ENCODE results near the gene ZNF736. TPM values are rescaled to one million over a fixed set of nuclear protein-coding genes. Genes with fewer than 3 reads are reported as not detected.
"Not testable (repeated sequence)": the region's sequence is repeated elsewhere in the genome, so short reads cannot be mapped to it uniquely, and the experiment has no call there.

Gene ZNF736
- total RNA-seq, 1 donor from 2014 or later: 20.4 TPM

DNA sequence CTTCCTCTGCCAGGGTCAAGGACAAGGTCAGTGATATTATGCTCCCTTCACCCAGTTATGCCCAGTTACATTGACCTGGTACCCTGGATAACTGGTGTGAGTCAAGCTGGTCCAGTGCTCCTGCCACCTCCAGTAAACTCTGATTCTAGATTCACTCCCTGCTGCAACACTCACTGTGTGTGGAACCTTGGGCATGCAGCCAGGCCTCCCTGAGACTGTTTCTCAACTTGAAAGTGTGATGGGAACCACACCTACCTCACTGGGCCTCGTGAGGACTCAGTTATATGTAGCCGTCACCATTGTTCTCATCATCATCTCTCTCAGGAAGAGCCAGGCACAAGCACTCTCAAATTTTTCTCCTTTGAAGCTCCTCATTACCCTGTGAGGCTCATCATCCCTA lies 935 bp upstream of the ZNF736 start:
- H3K4me3 ChIP-seq (ENCODE audit: low read length in 3 of 3): no peak overlapping the region
- H3K4me1 ChIP-seq (ENCODE audit: control insufficient read depth in 3 of 3, insufficient read depth in 3 of 3, low read length in 3 of 3): peaks cover 21 to 25% (median 22%) of the 10 kb centered on the region in 3 donors
- no peaks in the 10 kb centered on the region for H3K9me3 ChIP-seq (ENCODE audit: control insufficient read depth in 3 of 3, low read length in 3 of 3)
- no peaks in the 10 kb centered on the region for H3K27me3 ChIP-seq (ENCODE audit: control insufficient read depth in 3 of 3, insufficient read depth in 3 of 3, low read length in 3 of 3)
- H3K27ac ChIP-seq (ENCODE audit: low read depth, low read length): no peak overlapping the region
- H3K9ac ChIP-seq (ENCODE audit: low read depth in 1 of 3, low read length in 3 of 3): no peak overlapping the region
- no peaks in the 10 kb centered on the region for H3K36me3 ChIP-seq (ENCODE audit: control insufficient read depth in 3 of 3, insufficient read depth in 3 of 3, low read length in 3 of 3)

DNA sequence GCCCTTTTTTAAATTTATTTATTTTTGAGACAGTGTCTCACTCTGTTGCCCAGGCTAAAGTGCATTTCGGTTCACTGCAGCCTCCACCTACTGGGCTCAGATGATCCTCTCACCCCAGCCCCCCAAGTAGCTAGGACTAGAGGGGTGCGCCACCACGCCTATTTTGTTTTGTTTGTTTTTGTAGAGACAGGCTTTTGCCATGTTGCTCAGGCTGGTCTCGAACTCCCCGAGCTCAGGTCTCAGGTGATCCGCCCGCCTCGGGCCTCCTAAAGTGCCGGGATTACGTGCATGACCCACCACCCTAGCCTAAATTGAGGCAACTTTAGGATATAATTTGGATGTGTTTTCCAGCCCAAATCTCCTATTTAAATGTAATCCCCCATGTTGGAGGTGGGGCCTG lies 805 bp downstream of the ZNF736 start:
- Histone ChIP-seq H3K9me3 (ENCODE audit: control insufficient read depth in 3 of 3, low read length in 3 of 3) (no peaks in the 10 kb centered on the region), H3K27ac (ENCODE audit: low read depth, low read length) (peak overlapping the region; percentile 37), H3K4me1 (ENCODE audit: control insufficient read depth in 3 of 3, insufficient read depth in 3 of 3, low read length in 3 of 3) (peaks cover 18 to 22% (median 22%) of the 10 kb centered on the region in 3 donors), H3K9ac (ENCODE audit: low read depth in 1 of 3, low read length in 3 of 3) (peak overlapping the region; percentile 66 to 89 (median 88)), H3K36me3 (ENCODE audit: control insufficient read depth in 3 of 3, insufficient read depth in 3 of 3, low read length in 3 of 3) (no peaks in the 10 kb centered on the region), H3K27me3 (ENCODE audit: control insufficient read depth in 3 of 3, insufficient read depth in 3 of 3, low read length in 3 of 3) (no peaks in the 10 kb centered on the region), H3K4me3 (ENCODE audit: low read length in 3 of 3) (peak overlapping the region; percentile 92 to 99 (median 99))

DNA sequence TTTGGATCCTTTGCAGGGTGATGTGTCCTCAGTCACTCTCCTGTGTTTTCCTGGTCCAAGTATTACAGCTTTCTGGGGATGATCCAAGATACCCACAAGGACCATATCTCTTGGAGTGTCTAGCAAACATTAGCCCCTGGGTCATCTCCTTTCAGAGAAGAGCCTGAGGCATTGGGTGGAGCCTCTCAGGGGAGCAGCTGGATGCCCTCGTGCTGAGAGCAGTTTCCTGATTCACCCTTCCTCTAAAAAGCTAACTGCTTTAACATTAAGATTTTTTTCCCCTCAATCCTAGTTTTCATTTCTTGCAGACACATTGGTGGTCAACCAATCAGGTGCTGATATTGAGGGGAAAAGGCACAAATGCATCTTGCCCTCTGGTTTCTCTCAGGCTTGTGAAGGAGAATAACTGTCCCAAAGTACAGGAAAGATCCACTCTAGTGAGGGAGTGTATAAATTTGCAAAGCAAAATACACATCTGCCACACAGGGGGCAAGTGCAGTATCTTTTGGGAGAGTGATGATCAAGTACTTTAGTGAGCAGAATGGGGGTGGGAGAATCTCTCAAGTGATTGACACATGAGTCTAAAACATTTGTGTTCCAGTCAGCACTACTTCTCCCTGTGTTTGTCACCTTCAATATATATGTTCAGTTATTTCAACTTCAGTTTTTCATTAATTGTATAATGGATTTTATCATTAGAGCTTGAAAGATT lies 2.4 kb downstream of the ZNF736 start:
- not testable (repeated sequence) for H3K9ac ChIP-seq (ENCODE audit: low read depth in 1 of 3, low read length in 3 of 3); H3K4me3 ChIP-seq (ENCODE audit: low read length in 3 of 3); H3K27me3 ChIP-seq (ENCODE audit: control insufficient read depth in 3 of 3, insufficient read depth in 3 of 3, low read length in 3 of 3); H3K36me3 ChIP-seq (ENCODE audit: control insufficient read depth in 3 of 3, insufficient read depth in 3 of 3, low read length in 3 of 3); H3K9me3 ChIP-seq (ENCODE audit: control insufficient read depth in 3 of 3, low read length in 3 of 3); H3K27ac ChIP-seq (ENCODE audit: low read depth, low read length)
- peaks cover 18 to 22% (median 22%) of the 10 kb centered on the region in 3 donors for H3K4me1 ChIP-seq (ENCODE audit: control insufficient read depth in 3 of 3, insufficient read depth in 3 of 3, low read length in 3 of 3)

DNA sequence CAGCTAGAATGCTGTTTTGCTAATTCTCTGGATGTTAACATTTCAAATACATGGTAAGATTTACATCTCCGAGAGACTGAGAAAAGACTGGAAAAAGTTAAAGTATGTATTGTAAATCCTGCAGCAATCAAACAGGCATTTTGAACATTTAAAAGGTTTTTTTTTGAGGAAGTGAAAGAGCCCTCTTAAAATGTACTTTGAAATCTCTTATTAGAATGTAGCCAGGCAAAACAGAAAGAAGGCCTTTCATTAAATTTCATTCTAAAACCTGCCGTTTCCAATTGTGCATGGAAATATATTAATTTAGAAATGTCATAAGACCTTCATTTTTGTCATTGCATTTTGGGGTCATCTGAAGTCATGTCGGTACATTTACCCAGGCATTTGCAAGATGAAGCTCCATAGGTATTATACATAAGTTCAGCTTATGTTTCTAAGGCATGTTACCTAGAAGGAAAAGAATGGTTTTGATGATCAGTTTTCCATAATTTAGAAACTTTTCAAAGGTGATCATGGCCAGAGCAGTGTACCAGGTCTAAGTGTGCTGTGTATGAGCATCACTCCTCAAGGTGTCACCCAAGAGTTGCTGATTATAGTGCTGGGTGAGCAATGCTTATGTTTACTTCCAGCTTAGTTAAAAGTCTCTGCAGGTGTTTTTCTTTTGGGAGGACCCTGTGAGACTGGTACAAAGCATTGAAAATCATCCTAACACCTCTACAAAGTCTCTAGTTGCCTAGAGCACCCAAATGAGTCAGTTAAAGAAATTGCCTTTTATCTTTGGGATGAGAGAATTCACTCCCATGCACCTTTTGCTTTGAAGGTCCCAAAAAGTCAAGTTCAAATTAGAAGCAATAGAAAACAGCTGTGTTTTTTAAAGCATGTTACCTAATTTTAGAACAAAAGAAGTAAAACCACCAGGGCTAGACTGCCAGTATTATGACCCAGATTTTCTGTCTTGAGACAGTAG lies 7.1 kb downstream of the ZNF736 start:
- H3K27me3 ChIP-seq (ENCODE audit: control insufficient read depth in 3 of 3, insufficient read depth in 3 of 3, low read length in 3 of 3): no peaks in the 10 kb centered on the region
- no peak overlapping the region for H3K27ac ChIP-seq (ENCODE audit: low read depth, low read length)
- H3K36me3 ChIP-seq (ENCODE audit: control insufficient read depth in 3 of 3, insufficient read depth in 3 of 3, low read length in 3 of 3): peaks cover 0 to 3% (median 0%) of the 10 kb centered on the region in 3 donors
- H3K4me3 ChIP-seq (ENCODE audit: low read length in 3 of 3): no peak overlapping the region
- H3K9me3 ChIP-seq (ENCODE audit: control insufficient read depth in 3 of 3, low read length in 3 of 3): no peaks in the 10 kb centered on the region
- no peaks in the 10 kb centered on the region for H3K4me1 ChIP-seq (ENCODE audit: control insufficient read depth in 3 of 3, insufficient read depth in 3 of 3, low read length in 3 of 3)
- H3K9ac ChIP-seq (ENCODE audit: low read depth in 1 of 3, low read length in 3 of 3): no peak overlapping the region

DNA sequence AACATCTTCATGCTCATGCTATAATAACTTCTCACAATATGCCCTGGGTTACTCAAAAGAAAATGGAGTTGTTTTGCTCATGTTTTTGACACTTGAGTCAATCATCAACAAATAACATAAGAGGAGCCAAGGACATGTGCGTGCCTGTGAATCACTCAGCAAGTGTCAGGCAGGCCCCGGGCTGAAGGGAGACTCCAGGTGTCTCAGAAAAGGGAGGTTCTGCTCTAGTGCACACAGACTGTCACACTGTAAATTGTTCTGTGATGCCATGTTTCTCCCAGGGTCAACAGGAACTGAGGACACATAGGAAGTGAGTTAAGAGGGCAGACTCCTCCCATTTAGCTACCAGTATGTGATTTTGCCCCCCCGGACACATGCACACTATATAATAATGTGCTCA lies 10.4 kb downstream of the ZNF736 start:
- not testable (repeated sequence) for H3K36me3 ChIP-seq (ENCODE audit: control insufficient read depth in 3 of 3, insufficient read depth in 3 of 3, low read length in 3 of 3); H3K9ac ChIP-seq (ENCODE audit: low read depth in 1 of 3, low read length in 3 of 3); H3K4me3 ChIP-seq (ENCODE audit: low read length in 3 of 3); H3K9me3 ChIP-seq (ENCODE audit: control insufficient read depth in 3 of 3, low read length in 3 of 3); H3K4me1 ChIP-seq (ENCODE audit: control insufficient read depth in 3 of 3, insufficient read depth in 3 of 3, low read length in 3 of 3); H3K27ac ChIP-seq (ENCODE audit: low read depth, low read length); H3K27me3 ChIP-seq (ENCODE audit: control insufficient read depth in 3 of 3, insufficient read depth in 3 of 3, low read length in 3 of 3)

DNA sequence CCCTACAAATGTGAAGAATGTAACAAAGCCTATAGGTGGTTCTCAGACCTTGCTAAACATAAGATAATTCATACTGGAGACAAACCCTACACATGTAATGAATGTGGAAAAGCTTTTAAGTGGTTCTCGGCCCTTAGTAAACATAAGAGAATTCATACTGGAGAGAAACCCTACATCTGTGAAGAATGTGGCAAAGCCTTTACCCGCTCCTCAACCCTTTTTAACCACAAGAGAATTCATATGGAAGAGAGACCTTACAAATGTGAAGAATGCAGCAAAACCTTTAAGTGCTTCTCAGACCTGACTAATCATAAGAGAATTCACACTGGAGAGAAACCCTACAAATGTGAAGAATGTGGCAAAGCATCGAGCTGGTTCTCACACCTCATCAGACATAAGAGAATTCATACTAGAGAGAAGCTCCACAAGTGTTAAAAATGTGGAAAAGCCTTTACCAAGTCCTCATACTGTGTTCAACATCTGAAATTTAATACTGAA lies 35.0 kb downstream of the ZNF736 start:
- H3K36me3 ChIP-seq (ENCODE audit: control insufficient read depth in 3 of 3, insufficient read depth in 3 of 3, low read length in 3 of 3); H3K27ac ChIP-seq (ENCODE audit: low read depth, low read length); H3K4me3 ChIP-seq (ENCODE audit: low read length in 3 of 3); H3K4me1 ChIP-seq (ENCODE audit: control insufficient read depth in 3 of 3, insufficient read depth in 3 of 3, low read length in 3 of 3); H3K27me3 ChIP-seq (ENCODE audit: control insufficient read depth in 3 of 3, insufficient read depth in 3 of 3, low read length in 3 of 3); H3K9ac ChIP-seq (ENCODE audit: low read depth in 1 of 3, low read length in 3 of 3): not testable (repeated sequence)
- H3K9me3 ChIP-seq (ENCODE audit: control insufficient read depth in 3 of 3, low read length in 3 of 3): peaks cover 28 to 53% (median 28%) of the 10 kb centered on the region in 3 donors

DNA sequence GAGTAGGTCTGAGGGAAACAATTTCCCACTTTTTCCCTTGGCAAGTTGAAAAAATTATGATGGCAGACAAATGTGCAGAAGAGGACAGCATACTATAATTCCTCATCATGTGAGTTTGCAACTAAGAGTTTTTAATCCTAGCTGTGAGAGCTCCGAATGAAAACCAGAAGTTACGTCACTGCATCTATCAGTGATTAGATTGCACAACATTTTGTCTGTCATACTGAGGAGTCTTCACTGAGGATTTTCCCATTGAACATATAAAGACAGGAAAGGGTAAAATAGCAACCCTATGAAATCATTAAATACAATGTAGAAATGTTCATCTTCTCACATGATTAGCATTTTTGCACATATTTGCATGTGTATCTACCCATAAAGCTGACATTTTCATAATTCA lies 45.8 kb downstream of the ZNF736 start:
- peaks cover 0 to 2% (median 0%) of the 10 kb centered on the region in 3 donors for H3K36me3 ChIP-seq (ENCODE audit: control insufficient read depth in 3 of 3, insufficient read depth in 3 of 3, low read length in 3 of 3)
- H3K27me3 ChIP-seq (ENCODE audit: control insufficient read depth in 3 of 3, insufficient read depth in 3 of 3, low read length in 3 of 3): no peaks in the 10 kb centered on the region
- H3K9me3 ChIP-seq (ENCODE audit: control insufficient read depth in 3 of 3, low read length in 3 of 3): peaks cover 5 to 13% (median 12%) of the 10 kb centered on the region in 3 donors
- H3K4me3 ChIP-seq (ENCODE audit: low read length in 3 of 3): no peak overlapping the region
- no peak overlapping the region for H3K9ac ChIP-seq (ENCODE audit: low read depth in 1 of 3, low read length in 3 of 3)
- no peaks in the 10 kb centered on the region for H3K4me1 ChIP-seq (ENCODE audit: control insufficient read depth in 3 of 3, insufficient read depth in 3 of 3, low read length in 3 of 3)
- H3K27ac ChIP-seq (ENCODE audit: low read depth, low read length): no peak overlapping the region

DNA sequence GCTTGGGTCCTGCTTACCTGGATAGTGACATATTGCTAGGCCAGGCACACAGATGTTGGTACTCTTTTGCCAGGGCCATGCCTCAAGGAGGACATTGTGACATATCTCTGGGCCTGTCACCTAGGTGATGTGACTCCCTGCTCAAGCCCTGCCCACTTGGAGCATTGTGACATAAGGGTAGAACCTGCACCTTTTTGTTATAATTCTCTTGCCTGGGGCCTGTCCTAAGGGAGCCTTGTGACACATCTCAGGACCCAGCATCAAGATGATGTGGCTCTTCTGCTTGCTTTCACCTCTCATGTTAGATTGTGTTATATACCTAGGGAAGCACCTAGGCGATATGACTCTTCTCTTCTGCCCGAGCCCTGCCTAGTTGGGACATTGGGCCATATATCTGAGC lies 57.4 kb downstream of the ZNF736 start:
- no peaks in the 10 kb centered on the region for H3K27me3 ChIP-seq (ENCODE audit: control insufficient read depth in 3 of 3, insufficient read depth in 3 of 3, low read length in 3 of 3)
- peaks cover 2 to 9% (median 7%) of the 10 kb centered on the region in 3 donors for H3K9me3 ChIP-seq (ENCODE audit: control insufficient read depth in 3 of 3, low read length in 3 of 3)
- no peak overlapping the region for H3K4me3 ChIP-seq (ENCODE audit: low read length in 3 of 3)
- no peaks in the 10 kb centered on the region for H3K36me3 ChIP-seq (ENCODE audit: control insufficient read depth in 3 of 3, insufficient read depth in 3 of 3, low read length in 3 of 3)
- H3K27ac ChIP-seq (ENCODE audit: low read depth, low read length): no peak overlapping the region
- no peaks in the 10 kb centered on the region for H3K4me1 ChIP-seq (ENCODE audit: control insufficient read depth in 3 of 3, insufficient read depth in 3 of 3, low read length in 3 of 3)
- no peak overlapping the region for H3K9ac ChIP-seq (ENCODE audit: low read depth in 1 of 3, low read length in 3 of 3)

DNA sequence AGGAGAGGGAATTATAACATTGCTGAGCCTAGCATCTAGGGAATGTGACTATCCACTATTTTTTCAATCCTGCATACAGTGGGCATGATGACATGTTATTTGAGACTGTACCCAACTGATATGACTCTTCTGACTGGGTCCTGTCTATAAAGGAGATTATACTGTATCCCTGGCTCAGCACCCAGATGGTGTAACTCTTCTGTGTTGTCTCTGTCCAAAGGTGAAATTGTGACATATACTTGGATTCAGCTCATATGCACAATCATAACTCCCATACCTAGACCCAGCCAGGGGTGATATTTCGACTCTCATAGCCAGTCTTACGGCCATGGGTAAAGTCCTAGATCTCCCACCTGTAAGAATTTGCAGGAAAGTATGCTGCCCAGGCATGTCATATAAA lies 59.3 kb downstream of the ZNF736 start:
- Histone ChIP-seq H3K9me3 (ENCODE audit: control insufficient read depth in 3 of 3, low read length in 3 of 3) (peaks cover 3 to 9% (median 4%) of the 10 kb centered on the region in 3 donors), H3K36me3 (ENCODE audit: control insufficient read depth in 3 of 3, insufficient read depth in 3 of 3, low read length in 3 of 3) (no peaks in the 10 kb centered on the region), H3K27me3 (ENCODE audit: control insufficient read depth in 3 of 3, insufficient read depth in 3 of 3, low read length in 3 of 3) (no peaks in the 10 kb centered on the region), H3K27ac (ENCODE audit: low read depth, low read length) (no peak overlapping the region), H3K4me1 (ENCODE audit: control insufficient read depth in 3 of 3, insufficient read depth in 3 of 3, low read length in 3 of 3) (no peaks in the 10 kb centered on the region), H3K4me3 (ENCODE audit: low read length in 3 of 3) (no peak overlapping the region), H3K9ac (ENCODE audit: low read depth in 1 of 3, low read length in 3 of 3) (no peak overlapping the region)

DNA sequence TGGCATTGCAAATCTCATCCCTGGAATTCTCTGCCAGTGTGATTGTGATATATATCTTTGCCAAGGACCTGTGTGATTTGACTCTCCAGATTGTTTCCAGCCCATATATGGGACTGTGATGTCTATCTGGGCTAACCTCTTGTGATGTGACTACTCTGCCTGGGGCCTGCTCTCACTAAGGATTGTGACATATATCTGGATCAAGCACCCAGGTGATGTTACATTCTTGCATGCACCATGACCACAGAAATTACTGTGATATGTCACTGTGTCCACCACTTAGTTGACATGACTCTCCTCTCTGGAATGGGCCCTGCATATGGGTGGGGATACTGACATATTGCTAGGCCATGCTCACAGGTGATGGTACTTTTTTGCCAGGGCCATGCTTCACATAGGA lies 86.6 kb downstream of the ZNF736 start:
- no peaks in the 10 kb centered on the region for H3K36me3 ChIP-seq (ENCODE audit: control insufficient read depth in 3 of 3, insufficient read depth in 3 of 3, low read length in 3 of 3)
- H3K4me3 ChIP-seq (ENCODE audit: low read length in 3 of 3): no peak overlapping the region
- H3K27me3 ChIP-seq (ENCODE audit: control insufficient read depth in 3 of 3, insufficient read depth in 3 of 3, low read length in 3 of 3): no peaks in the 10 kb centered on the region
- H3K9ac ChIP-seq (ENCODE audit: low read depth in 1 of 3, low read length in 3 of 3): no peak overlapping the region
- H3K27ac ChIP-seq (ENCODE audit: low read depth, low read length): no peak overlapping the region
- no peaks in the 10 kb centered on the region for H3K4me1 ChIP-seq (ENCODE audit: control insufficient read depth in 3 of 3, insufficient read depth in 3 of 3, low read length in 3 of 3)
- H3K9me3 ChIP-seq (ENCODE audit: control insufficient read depth in 3 of 3, low read length in 3 of 3): no peaks in the 10 kb centered on the region
